Muscle layer of duodenum (tissue), 2 donors: ENCODE data around the gene GALK2.

Source experiments
- H3K27ac ChIP-seq: one replicate; pipeline ENCODE4 v1.7.0; 2013; ENCODE audit warnings: mild to moderate bottlenecking, low read length
- H3K27me3 ChIP-seq: one replicate; pipeline ENCODE4 v1.7.0; 2013; ENCODE audit warnings: low read depth, mild to moderate bottlenecking, control low read depth, low read length
- H3K36me3 ChIP-seq, 2 donors: one replicate each; pipeline ENCODE4 v1.7.0; 2013; ENCODE audit warnings: low read length in 2 of 2, control low read depth in 1 of 2, mild to moderate bottlenecking in 1 of 2; ENCODE audit not compliant: insufficient read depth in 2 of 2, control insufficient read depth in 1 of 2
- H3K4me1 ChIP-seq, 2 donors: one replicate each; pipeline ENCODE4 v1.7.0; 2013; ENCODE audit warnings: low read length in 2 of 2, mild to moderate bottlenecking in 2 of 2, control low read depth in 1 of 2, moderate library complexity in 1 of 2; ENCODE audit not compliant: insufficient read depth in 2 of 2, control insufficient read depth in 1 of 2
- H3K4me3 ChIP-seq, 2 donors: one replicate each; pipeline ENCODE4 v1.7.0; 2013; ENCODE audit warnings: low read length in 2 of 2, low read depth in 1 of 2, mild to moderate bottlenecking in 1 of 2
- H3K9me3 ChIP-seq, 2 donors: one replicate each; pipeline ENCODE4 v1.7.0; 2013; ENCODE audit warnings: low read length in 2 of 2, control low read depth in 1 of 2, mild to moderate bottlenecking in 1 of 2; ENCODE audit not compliant: control insufficient read depth in 1 of 2
- donor health status: healthy.

The GALK2 gene

DNA sequence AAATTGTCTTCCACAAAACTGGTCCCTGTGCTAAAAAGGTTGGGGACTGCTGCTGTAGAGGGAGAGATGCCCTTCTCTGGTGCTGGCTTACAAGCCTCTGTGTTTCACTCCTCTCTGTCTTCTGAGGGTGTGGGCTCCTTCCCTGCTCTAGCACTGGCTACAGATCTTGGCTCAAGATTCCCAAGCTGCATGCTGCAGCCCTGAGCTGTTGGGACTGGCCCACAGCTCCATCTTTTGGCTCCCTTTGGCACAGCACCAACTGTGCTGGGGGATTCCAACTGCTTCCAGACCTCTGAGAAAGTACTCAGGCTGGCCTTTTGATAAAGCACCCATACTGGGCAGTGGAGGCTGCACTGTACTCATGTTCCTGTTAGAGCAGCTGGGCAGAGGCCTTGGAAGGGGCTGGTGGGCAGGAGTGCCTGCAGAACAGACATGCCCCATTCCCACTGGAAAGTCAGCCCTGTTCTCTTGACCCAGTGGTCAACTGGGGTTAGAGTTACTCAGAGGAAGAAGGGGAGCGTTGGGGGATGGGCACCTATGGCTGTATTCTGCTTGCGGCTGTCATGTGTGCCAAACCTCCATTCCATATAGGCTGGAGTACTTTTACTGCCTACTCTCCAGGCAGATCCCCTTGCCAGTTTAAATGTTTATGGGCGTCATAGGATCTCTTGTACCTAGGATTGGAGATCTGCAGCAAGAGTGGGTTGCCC is 55.7 kb downstream of the GALK2 start:
- H3K36me3 ChIP-seq: peaks cover 5 to 10% of the 10 kb centered on the region in 2 donors
- no peak overlapping the region for H3K4me3 ChIP-seq
- no peak overlapping the region for H3K27ac ChIP-seq
- no peaks in the 10 kb centered on the region for H3K4me1 ChIP-seq
- no peaks in the 10 kb centered on the region for H3K27me3 ChIP-seq
- H3K9me3 ChIP-seq: peaks cover 0 to 11% of the 10 kb centered on the region in 2 donors

DNA sequence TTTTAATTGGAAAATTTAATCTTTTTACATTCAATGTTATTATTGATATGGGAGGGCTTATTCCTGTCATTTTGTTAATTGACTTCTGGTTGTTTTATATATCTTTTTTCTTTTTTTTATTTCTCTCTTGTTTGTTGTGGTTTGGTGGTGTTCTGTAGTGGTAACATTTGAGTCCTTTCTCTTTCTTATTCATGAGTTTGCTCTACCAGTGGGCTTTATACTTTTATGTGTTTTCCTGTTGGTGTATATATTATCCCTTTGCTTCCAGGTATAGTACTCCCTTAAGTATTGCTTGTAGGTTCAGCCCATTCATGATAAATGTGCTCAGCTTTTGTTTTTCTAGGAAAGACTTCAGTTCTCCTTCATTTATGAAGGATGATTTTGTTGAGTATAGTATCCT is 57.6 kb downstream of the GALK2 start:
- H3K27me3 ChIP-seq: no peaks in the 10 kb centered on the region
- H3K36me3 ChIP-seq: peaks cover 5 to 10% of the 10 kb centered on the region in 2 donors
- H3K4me1 ChIP-seq: no peaks in the 10 kb centered on the region
- H3K27ac ChIP-seq: no peak overlapping the region
- H3K4me3 ChIP-seq: no peak overlapping the region
- H3K9me3 ChIP-seq: peaks cover 0 to 11% of the 10 kb centered on the region in 2 donors

- H3K27me3 ChIP-seq: no peaks in the 10 kb centered on the region
- H3K27ac ChIP-seq: no peak overlapping the region
- peaks cover 6 to 8% of the 10 kb centered on the region in 2 donors for H3K36me3 ChIP-seq
- H3K4me3 ChIP-seq: no peak overlapping the region
- peaks cover 0 to 7% of the 10 kb centered on the region in 2 donors for H3K9me3 ChIP-seq
- H3K4me1 ChIP-seq: no peaks in the 10 kb centered on the region
These were observed 59.9 kb downstream of the GALK2 start for GRCh38 chr15:49229922-49230321.

GRCh38 chr15:49232236-49232806 is 62.3 kb downstream of the GALK2 start:
- Histone ChIP-seq H3K9me3 (peaks cover 0 to 7% of the 10 kb centered on the region in 2 donors), H3K4me3 (no peak overlapping the region), H3K27me3 (no peaks in the 10 kb centered on the region), H3K36me3 (peaks cover 3 to 6% of the 10 kb centered on the region in 2 donors), H3K4me1 (peaks cover 6 to 11% of the 10 kb centered on the region in 2 donors), H3K27ac (no peak overlapping the region)

GRCh38 chr15:49235446-49236124 is 65.5 kb downstream of the GALK2 start:
- H3K36me3 ChIP-seq: peaks cover 3% of the 10 kb centered on the region in 2 donors
- peak overlapping the region; percentile 39 for H3K27ac ChIP-seq
- no peaks in the 10 kb centered on the region for H3K27me3 ChIP-seq
- H3K9me3 ChIP-seq: no peaks in the 10 kb centered on the region
- H3K4me1 ChIP-seq: peaks cover 6 to 24% of the 10 kb centered on the region in 2 donors
- H3K4me3 ChIP-seq: no peak overlapping the region

- H3K27ac ChIP-seq: no peak overlapping the region
- H3K9me3 ChIP-seq: no peaks in the 10 kb centered on the region
- no peaks in the 10 kb centered on the region for H3K27me3 ChIP-seq
- H3K36me3 ChIP-seq: peaks cover 3% of the 10 kb centered on the region in 2 donors
- H3K4me3 ChIP-seq: no peak overlapping the region
- H3K4me1 ChIP-seq: peaks cover 6 to 24% of the 10 kb centered on the region in 2 donors
These were observed 66.8 kb downstream of the GALK2 start for GRCh38 chr15:49236869-49237268.

DNA sequence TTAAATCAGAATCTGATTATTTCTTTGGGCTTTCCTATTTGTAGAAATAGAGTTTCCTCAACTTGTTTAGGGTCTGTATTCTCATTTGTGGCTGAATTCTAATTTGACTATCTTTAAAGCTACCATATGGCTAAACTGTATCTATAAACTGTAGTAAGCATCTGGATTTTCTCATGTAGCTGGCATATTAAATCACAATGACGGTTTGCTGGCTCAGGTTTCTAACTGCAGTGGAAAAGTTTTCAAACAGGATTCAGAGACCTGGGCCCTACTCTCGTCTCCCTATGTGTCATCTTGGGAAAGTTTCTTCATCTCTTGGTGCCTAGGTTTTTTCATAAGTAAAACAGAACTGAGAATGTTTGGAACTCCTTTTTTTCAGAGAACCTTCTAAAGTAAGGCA is 68.3 kb downstream of the GALK2 start:
- H3K36me3 ChIP-seq: peaks cover 8% of the 10 kb centered on the region in 2 donors
- no peaks in the 10 kb centered on the region for H3K27me3 ChIP-seq
- peaks cover 6 to 24% of the 10 kb centered on the region in 2 donors for H3K4me1 ChIP-seq
- no peak overlapping the region for H3K4me3 ChIP-seq
- no peaks in the 10 kb centered on the region for H3K9me3 ChIP-seq
- H3K27ac ChIP-seq: peak overlapping the region; percentile 37

DNA sequence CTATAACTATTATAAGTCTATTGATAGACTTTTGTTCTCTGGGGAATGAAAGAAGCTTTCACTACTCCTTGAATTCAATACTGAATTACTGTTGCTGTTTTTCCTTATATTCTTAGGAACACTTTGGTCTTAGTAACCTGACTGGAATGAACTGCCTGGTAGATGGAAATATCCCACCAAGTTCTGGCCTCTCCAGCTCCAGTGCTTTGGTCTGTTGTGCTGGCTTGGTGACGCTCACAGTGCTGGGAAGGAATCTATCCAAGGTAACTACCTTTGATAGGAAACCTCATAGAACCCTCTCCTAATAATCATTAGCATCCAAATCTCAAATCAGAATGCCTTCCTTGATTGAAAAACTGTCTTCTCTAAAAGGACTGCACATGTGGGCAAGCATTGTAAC is 69.1 kb downstream of the GALK2 start:
- Histone ChIP-seq H3K4me1 (peaks cover 6 to 24% of the 10 kb centered on the region in 2 donors), H3K27ac (peak overlapping the region; percentile 26), H3K36me3 (peaks cover 7 to 8% of the 10 kb centered on the region in 2 donors), H3K9me3 (no peaks in the 10 kb centered on the region), H3K4me3 (no peak overlapping the region), H3K27me3 (no peaks in the 10 kb centered on the region)

DNA sequence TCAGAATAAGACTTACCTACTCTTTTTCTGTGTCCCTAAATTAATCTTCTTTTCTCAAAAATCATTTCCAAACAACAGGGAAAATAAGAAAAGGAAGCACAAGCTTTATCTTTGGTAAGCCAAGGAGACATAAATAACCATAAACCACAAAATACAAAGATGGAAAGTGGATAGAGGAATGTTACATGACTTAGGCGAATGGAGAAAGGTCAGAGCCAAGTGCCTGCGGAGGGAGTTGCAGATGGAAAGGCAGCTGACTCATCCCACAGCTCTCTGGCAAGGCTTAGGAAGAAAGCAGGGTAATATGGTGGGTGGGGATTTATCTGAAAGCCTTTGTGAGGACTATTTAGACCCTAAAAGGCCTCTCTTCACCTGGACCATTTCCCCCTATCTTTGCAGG is 72.8 kb downstream of the GALK2 start:
- Histone ChIP-seq H3K4me3 (no peak overlapping the region), H3K36me3 (peaks cover 8 to 12% of the 10 kb centered on the region in 2 donors), H3K4me1 (peaks cover 3 to 20% of the 10 kb centered on the region in 2 donors), H3K27ac (peak overlapping the region; percentile 10), H3K9me3 (no peaks in the 10 kb centered on the region), H3K27me3 (no peaks in the 10 kb centered on the region)

DNA sequence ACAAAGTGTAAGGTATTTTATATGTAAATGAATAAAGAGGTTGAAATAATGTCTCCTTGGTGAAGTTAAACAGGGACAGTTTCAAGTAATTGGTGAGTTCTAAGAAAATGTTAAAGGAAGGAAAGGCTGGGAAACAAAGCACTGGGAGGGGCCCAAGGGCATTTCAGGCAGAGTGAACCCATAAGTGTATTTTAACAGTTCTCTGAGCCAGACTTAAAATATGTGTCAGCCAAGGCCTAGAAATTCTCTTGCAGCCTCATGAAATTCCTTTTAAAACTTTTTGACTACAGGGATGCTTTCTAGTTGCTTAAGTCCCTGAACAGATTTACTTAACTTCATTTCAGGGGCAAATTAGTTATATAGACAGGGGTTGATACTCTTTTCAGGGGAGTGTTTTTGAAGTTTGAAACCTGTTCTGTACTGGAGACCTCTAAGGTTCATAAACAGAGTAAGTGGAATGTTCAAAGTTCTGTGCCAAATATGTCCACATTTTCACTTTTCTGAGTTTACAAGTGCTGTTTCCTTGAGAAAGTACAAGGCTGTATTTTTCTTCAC is 77.6 kb downstream of the GALK2 start:
- H3K36me3 ChIP-seq: peaks cover 5 to 11% of the 10 kb centered on the region in 2 donors
- H3K27ac ChIP-seq: peak overlapping the region; percentile 53
- no peaks in the 10 kb centered on the region for H3K27me3 ChIP-seq
- H3K4me1 ChIP-seq: peaks cover 3 to 8% of the 10 kb centered on the region in 2 donors
- no peaks in the 10 kb centered on the region for H3K9me3 ChIP-seq
- H3K4me3 ChIP-seq: no peak overlapping the region

DNA sequence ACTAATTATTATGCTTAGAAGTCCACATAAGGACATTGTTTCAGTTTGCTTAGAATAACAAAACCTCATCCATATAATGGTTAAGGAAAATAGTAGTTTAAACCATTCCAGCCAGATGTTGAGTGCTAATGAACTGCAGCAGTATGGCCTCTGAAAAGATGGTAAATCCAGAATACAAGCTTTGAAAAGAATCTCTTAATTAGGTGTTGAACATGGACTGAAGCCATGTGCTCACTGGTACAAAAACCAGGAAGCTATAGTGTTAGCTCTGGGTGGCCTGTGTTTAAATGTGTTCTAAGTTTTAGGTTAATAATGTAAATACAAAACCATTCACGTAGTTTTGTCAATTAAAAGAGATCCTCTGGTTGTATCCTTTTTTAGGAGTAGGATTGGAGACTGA is 78.2 kb downstream of the GALK2 start:
- no peak overlapping the region for H3K4me3 ChIP-seq
- H3K9me3 ChIP-seq: no peaks in the 10 kb centered on the region
- H3K27me3 ChIP-seq: no peaks in the 10 kb centered on the region
- H3K27ac ChIP-seq: peak overlapping the region; percentile 53
- peaks cover under 1 to 8% of the 10 kb centered on the region in 2 donors for H3K36me3 ChIP-seq
- H3K4me1 ChIP-seq: peaks cover 3 to 8% of the 10 kb centered on the region in 2 donors
